IPS-NIHi7 (cell line): ENCODE results near the gene CLDN34.

ENCODE experiments used
- DNase-seq: peaks from one replicate; pipeline ENCODE4 v3.0.0; 2012; ENCODE audit warnings: mixed read lengths; ENCODE audit errors: extremely low spot score

The CLDN34 gene, protein sequence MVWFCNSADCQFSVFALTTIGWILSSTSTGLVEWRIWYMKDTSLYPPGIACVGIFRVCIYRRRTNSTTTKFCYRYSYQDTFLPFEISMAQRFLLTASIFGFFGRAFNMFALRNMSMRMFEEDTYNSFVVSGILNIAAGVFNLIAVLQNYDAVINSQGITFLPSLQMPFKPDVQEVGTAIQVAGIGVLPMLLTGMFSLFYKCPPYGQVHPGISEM

DNA sequence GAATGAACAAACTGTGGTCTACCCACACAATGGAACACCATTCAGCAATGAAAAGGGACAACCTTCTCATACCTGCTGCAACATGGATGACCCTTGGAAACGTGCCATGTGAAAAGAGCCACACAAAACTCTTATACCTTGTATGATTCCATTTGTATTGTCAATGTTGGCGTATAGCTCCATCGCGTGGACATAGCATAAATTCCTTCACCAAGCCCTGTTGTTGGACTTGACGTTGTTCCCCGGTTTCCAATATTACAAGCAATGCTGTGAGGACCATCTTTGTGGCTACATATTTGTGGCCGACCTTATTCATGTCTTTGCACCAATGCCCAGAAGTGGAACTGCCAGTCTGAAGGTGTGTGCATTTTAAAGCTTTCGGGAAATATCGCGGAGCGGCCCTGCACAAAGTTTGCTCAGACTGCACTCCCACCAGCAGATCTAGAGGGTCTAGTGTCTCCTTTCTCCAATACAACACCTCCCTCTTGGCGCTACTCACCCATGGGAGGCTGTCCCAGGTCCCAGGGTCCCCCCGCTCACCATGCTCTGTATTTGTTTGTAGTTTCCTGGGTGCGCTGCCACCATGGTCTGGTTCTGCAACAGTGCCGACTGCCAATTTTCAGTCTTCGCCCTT is at the start of gene CLDN34:
CLDN34 (plus strand) TSS at position 584 of the 634 bp plus-strand sequence; CDS start at position 584, 0 bp downstream.
- no peak for DNase-seq

DNA sequence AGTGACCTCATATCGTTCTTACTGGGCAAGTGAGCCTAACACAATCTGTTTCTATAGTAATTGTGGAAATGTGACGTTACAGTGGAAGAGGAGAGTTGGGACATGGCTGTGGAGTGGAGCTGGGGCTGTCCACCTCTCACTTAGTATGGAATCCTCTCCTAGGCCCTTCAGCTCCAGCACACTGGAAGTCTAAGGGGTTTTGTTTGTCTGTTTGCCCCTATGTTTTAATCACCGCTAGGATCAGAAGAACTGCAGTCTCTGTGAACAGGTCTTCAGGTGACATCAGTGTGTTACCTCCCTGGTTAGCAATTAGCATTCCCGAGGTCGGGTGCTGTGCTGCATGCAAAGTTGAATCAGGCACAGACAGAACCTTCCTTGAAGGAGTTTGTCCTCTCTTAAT is 49.3 kb upstream of the CLDN34 start:
- DNase-seq = no peak

DNA sequence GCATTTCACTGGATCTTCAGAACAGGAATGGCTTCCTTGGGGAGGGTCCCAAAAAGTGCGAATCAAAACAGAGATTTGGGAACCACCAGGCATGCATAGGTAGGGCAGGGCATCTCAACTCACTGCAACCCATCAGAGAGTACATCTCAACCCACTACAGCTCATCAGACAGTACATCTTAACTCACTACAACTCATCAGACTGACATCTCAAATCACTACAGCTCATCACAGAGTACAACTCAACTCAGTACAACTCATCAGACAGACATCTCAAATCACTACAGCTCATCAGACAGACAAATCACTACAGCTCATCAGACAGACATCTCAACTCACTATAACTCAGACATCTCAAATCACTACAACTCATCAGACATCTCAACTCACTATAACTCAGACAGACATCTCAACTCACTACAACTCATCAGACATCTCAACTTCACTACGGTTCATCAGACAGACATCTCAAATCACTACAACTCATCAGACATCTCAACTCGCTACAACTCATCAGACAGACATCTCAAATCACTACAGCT is 47.5 kb upstream of the CLDN34 start:
- no peak for DNase-seq

DNA sequence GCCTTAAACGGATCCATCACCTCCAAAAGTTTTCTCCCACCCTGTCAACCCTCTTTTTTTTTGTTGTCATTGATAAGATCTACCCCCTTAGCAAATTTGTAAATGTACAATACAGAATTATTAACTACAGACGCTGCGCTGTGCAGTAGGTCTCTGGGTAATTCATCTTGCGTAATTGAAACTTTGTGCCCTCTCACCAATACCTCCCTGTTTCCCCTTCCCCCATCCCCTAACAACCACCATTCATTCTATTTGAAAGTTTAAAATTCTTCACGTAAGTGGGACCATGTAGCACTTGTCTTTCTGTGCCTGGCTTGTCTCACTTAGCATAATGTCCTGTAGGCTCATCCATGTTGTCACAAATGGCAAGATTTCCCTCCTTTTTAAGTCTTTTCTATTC is 45.8 kb upstream of the CLDN34 start:
- no peak for DNase-seq

DNA sequence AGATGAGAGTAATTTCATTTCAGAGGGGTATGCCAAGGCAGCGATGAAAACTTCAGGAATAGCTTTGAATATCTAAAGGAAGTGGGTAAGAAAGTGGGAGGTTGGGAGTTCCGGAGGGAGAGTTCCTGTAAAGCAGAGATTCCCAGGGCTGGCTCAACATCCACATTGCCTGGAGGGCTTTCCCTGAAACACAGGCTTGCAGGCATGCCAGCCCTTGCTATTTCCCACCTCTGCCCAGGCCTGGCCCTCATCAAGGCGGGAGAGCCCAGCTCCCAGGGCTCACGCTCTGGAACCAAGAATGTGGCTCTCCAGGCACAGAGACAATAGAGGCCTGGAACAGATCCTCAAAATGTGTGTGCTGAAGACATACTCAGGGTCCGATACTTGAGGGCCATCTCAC is 43.8 kb upstream of the CLDN34 start:
- no peak for DNase-seq

DNA sequence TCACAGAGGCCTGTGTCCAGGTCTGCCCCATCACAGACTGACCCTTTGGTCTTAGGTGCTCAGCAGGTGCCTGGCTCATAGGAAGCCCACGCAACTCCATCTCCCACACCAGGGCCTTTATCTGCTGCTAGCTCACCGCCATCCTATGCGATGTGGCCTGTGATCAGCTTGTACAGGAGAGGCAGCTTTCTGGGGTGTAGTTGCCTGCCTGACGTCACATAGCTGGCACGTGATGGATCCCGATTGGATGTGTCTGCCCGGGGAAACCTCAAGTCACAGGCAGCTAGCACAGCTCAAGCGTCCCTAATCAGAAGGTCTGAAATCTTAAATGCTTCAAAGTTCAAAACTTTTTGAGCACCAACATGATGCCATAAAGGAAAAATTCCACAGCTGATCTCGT is 41.2 kb upstream of the CLDN34 start:
- no peak for DNase-seq

DNA sequence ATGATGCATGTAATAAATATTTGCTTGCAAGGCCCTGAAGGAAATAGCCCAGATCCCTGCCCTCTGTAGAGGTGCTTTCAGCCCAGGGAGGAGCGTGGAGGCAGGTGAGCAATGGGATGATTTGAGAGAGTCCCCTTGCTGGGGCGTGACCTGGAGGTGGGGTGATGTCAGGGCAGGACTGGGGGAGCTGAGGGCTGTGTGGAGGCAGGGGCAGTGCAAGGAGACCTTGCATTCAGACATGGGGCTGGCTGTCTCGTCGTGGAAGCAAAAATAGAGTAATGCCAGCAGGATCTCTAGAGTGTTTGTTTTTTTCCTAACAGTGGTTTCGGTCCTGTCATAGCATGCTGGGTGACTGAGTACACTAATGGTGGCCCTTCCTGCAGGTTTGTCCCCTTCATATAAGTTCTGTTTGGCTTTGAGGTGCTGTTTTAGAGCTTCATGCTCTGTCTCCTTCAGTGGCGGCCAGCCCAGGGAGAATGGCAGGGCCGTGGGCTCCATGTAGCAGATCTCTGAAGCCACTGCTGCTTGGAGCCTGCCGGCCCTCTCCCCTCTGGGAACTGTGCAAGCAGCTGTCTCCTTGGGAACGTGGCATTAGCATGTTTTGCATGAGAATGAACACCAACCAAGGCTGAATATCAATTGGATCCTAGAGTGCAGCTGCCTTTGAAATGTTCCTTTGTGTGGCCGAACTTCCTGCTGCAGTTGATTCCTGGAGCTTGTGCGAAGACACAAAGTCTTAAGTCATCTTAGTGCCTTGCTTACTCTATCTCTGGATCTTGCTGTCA is 39.3 kb upstream of the CLDN34 start:
- peak; percentile 72 for DNase-seq

DNA sequence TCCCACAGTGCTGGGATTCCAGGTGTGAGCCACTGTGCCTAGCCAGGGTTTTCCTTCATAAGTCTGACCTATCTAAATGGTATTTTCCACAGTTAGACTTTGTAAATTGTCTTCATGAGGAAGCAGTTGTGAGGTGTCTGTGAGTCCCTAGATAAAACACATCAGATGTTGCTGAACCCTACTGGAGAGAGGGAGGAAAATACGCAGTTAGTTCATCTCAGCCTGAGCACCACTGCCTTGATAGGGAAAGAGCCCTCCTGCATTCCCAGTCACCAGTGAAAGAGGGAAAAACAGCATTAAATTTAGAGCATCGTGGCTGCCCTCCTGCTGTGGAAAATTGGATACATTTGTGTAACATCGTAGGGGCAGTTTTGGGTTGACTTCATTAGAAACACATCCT is 31.7 kb upstream of the CLDN34 start:
- no peak for DNase-seq

DNA sequence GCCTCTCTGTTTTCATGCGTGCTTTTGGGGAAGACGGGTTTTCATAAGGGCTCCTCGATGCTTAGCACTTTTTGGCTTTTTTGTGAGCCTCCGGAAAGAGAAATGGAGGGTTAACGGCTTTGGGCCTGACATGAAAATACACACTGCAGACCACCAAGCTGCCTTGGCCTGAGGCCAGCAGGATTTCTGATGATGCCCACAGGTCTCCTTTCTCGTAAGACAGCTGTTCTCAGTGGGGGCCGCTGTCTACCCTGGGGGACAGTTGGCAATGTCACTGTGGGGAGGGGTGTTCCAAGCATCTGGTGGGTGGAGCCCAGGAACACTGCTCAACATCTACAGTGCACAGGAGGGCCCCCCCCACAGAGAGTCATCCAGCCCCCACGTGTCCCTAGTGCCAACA is 29.4 kb upstream of the CLDN34 start:
- no peak for DNase-seq

DNA sequence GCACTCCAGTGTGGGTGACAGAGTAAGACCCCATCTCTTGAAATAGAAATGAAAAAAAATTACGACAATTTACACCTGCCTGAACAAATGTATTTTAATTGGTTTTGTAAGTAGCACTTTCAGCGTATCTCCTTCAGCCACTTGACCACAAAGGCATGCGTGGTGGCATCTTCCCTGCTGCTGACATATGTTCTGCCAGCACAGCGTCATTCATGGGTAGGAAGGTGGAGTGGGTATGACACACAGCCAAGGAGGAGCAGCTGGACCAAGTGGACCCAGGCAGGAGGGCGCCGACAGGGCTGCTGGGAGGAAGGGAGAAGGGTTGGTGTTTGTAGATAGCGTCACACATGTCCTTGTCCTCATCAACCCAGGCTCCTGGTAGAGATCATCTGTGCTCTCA is 28.6 kb upstream of the CLDN34 start:
- DNase-seq = no peak

DNA sequence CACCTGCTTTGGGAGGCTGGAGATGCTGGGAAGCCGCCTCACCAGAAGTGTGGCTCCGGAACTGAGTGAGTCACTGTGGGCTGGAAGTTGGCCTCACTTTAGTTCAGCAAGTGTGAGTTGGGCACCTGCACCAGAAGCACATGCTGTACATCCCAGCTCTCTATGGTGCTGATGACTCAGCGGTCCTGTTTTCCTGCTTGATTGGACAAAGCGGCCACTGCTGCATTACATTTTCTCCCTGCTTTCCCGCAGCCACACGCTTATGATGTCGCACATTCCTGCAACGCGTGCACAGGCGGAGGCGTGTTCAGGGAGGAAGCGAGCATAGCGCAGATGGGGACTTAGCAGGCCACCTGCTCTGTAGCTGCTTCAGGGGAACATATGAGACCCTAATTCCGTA is 26.7 kb upstream of the CLDN34 start:
- DNase-seq = no peak

DNA sequence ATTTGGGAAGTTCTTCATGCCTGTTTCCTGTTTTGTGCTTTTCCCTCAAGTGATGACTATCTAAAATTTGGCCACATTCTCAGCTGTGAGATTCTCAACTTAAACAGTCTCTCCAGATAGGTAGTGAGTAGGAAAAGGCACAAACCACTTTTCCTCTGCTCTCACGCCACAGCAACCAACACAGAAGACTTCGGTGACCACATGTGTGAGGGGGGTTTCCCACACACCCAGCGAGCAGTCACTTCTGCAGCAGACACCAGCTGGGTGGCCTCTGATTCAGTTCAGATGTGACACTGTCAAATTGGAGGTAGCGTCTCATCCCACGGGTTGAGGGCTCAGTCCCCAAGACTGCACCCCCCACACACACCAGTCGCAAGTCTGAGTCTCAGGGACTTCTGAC is 25.1 kb upstream of the CLDN34 start:
- no peak for DNase-seq

DNA sequence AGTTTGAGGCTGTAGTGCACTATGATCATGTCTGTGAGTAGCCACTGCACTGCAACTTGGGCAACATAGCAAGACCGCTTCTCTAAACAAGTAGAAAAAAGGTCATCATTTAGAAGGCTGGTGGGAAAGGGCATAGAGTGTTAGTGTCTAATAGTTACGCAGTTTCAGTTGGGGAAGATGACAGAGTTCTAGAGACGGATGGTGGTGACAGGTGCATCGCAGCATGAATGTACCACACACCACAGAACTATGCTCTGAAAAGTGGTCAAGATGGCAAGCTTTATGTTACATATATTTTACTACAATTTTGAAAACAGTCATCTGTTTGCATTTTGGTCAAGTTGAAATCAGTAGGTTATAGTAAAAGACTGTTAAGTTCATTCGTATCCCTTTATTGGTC is 23.7 kb upstream of the CLDN34 start:
- DNase-seq = no peak

DNA sequence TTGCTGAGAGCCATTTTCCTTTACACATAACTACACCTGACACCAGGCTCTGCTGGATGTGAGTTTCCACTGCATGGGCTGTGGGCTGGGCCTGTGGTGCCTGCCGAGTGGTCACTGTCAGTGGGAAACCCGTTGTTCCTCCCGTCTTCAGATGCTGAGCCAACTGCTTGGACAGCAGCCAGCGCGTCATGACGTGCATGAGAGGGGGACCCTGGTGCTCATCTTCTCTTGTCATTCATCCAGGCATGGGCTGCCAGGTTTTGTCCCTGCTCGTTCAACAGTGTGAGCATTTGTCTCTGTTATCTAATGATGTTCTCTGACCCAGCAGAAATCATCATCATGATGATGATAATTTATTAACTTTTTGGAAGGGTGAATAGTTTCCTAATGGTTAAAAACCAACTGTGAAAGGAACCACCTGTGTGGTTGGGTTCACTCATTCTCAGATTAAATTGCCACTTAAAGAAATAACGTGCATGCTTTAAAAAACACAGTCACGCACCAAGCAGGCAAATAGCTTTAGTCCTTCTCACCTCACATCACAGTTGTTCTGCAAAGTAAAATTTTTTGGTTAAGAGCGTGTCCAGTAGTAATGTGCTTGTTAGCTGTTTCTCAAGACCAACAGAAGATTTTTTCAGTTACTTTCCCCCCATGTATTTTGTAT is 19.9 kb upstream of the CLDN34 start:
- DNase-seq = no peak

DNA sequence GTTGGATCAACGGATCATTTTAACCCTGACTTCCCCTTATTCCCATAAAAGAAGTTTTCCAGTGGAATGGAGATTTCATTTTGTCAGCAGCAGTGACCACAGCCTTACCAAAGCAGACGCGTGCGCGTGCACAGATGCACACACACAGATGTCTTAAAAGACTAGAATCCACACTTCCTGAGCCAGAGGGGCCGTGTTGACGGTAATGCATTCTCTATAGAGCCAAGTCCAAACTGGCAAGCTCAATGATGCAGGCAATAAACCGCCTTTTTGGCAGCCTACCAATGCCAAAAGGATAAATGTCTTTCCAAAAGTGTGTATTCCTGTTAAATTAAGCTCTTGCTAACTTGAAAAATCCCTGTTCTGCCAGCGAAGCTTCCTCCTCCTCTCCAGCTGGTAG is 18.8 kb upstream of the CLDN34 start:
- DNase-seq = no peak

DNA sequence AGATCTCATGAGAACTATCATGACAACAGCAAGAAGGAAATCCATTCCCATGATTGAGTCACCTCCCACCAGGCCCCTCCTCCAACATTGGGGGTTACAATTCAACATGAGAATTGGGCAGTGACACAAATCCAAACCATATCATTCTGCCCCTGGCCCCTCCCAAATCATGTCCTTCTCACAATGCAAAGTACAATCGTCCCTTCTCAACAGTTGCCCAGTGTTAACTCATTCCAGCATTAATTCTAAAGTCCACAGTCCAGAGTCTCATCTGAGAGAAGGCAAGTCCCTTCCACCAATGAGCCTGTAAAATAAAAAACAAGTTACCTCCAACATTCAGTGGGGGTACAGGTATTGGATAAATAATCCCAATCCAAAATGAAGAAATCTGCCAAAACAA is 14.9 kb upstream of the CLDN34 start:
- DNase-seq = no peak

DNA sequence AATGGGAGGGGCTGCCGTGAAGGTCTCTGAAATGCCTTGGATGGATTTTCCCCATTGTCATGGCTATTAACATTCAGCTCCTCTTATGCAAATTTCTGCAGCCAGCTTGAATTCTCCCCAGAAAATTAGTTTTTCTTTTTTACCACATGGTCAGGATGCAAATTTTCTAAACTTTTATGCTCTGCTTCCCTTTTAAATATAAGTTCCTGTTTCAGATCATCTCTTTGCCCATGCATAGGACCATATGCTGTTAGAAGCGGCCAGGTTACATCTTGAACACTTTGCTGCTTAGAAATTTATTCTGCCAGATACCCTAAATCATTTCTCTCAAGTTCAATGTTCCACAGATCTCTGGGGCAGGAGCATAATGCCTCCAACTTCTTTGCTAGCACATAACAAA is 13.8 kb upstream of the CLDN34 start:
- no peak for DNase-seq

DNA sequence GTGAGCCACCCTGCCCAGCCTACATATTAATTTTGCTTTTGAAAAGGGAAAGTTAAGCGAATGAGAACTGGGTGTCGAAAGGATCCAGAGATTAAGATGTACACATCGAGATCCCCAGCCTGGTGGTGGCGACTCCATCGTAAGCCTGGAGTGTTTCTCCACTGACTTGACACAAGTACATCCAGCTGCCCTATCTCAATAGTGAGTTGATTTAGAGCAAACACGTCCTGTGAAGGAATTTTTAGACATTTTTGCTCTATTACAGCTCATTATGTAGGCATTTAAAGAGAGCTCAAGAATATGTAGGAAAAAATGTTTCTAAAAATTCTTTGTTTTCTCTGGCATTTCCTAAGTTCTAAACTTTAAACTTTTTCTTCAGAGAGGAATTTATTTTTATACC is 11.7 kb upstream of the CLDN34 start:
- no peak for DNase-seq

DNA sequence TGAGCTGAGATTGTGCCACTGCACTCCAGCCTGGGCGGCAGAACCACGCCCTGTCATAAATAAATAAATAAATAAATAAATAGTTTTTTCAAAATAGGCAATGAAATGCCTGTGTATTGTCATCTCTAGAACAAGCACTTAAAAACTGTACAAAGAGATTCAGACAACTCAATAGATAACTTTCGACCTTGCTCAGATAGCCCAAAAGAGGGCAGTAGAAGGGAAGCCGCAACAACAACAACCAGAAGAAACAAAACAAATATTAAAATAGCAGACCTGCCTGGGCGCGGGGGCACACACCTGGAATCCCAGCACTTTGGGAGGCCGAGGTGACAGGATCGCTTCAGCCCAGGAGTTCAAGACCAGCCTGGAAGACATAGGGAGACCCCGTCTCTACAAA is 9.4 kb upstream of the CLDN34 start:
- no peak for DNase-seq

DNA sequence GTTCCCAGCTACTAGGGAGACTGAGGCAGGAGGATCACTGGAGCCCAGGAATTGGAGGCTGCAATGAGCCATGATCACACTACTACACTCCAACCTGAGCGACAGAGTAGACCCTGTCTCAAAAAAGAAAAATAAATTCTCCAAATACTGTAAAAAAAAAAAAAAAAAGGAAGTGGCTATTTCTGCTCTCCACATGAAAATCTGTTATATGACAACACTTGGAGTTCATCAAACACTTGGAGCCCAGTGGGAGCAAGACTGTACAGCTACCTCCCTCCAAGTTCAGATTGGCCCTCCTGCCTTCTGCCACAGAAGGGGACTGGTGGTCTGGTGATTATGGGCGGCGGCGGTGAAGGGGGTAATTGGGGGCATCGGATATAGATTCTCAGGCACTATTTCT is 9.0 kb upstream of the CLDN34 start:
- no peak for DNase-seq

DNA sequence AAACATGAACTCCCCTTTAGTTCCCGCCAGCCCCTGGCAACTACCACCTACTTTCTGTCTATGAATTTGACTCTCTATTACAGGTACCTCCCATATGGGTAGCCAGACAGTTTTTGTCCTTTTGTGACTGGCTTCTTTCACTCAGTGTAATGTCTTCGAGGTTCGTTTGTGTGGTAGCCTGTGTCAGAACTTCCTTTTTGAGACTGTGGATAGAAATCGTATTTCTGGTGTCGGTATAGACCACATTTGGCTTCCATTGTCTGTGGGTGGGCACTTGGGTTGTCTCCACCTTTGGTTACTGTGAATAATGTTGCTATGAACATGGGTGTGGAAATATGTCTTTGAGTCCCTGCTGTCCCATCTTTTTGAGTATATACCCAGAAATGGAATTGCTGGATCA is 5.4 kb upstream of the CLDN34 start:
- DNase-seq = no peak

DNA sequence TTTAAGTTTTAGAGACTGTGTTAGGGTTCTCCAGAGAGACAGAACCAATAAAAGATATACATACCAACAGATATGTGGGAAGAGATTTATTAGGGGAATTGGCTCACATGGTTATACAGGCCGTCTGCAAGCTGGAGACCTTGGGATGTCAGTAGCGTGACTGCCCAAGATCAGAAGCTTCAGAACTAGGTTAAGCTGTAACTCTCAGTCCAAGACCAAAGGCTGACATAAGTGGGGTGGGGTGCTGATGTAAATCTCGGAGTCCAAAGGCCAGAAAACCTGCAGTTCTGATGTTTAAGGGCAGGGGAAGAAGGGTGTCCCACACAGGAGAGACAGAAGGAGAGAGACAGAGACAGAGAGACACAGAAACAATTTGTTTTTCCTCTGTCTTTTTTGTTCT is 10.5 kb downstream of the CLDN34 start:
- no peak for DNase-seq
